Activated CD4-positive, alpha-beta memory T cell treated with anti-CD3 and anti-CD28 coated beads for 36 hours (primary cell): ENCODE results near the gene ZNF543. TPM values are rescaled to one million over a fixed set of nuclear protein-coding genes. Genes with fewer than 3 reads are reported as not detected.
A peak's percentile ranks its signal among the peaks of the same experiment; 100 is the strongest.
"Not testable (repeated sequence)": the region's sequence is repeated elsewhere in the genome, so short reads cannot be mapped to it uniquely, and the experiment has no call there.

ENCODE experiments used
- CTCF ChIA-PET: fragments of 350-600 bp; sonication (Branson Sonifier 250); formaldehyde crosslinking; loops from one replicate; lab custom pipeline; 2021; ENCODE audit warnings: antibody characterized with exemption, inconsistent platforms; lab: Charles Lee
- POLR2A ChIA-PET: fragments of 350-600 bp; sonication (Branson Sonifier 250); formaldehyde crosslinking; loops from one replicate; lab custom pipeline; 2021; ENCODE audit warnings: antibody characterized with exemption; lab: Charles Lee
- DNase-seq: peaks from one replicate; pipeline ENCODE4 v3.0.0-alpha.2; 2020
- H3K27ac Mint-ChIP-seq: one replicate; pipeline ENCODE4 v1.8.0; 2021; ENCODE audit warnings: mixed read lengths
- H3K27me3 Mint-ChIP-seq: one replicate; pipeline ENCODE4 v1.8.0; 2021; ENCODE audit warnings: mixed read lengths
- H3K36me3 Mint-ChIP-seq: one replicate; pipeline ENCODE4 v1.8.0; 2021; ENCODE audit warnings: mixed read lengths
- H3K4me1 Mint-ChIP-seq: one replicate; pipeline ENCODE4 v1.8.0; 2021; ENCODE audit warnings: low read depth, mixed read lengths
- H3K4me3 Mint-ChIP-seq: one replicate; pipeline ENCODE4 v1.8.0; 2021; ENCODE audit warnings: mild to moderate bottlenecking, mixed read lengths
- H3K9me3 Mint-ChIP-seq: one replicate; pipeline ENCODE4 v1.8.0; 2021; ENCODE audit warnings: mixed read lengths
- intact Hi-C: fragments of 100-400 bp; cut with micrococcal nuclease; formaldehyde crosslinking; loops from one replicate; pipeline ENCODE4 v1.15.1; 2023
- total RNA-seq, 2 experiments: library from RNA; stranded (reverse); gene quantifications; one replicate each; pipeline ENCODE4 v1.2.3, GENCODE V29; 2021

ZNF543 gene
- 1 to 10 TPM; 4.0 to 4.3 TPM for total RNA-seq

DNA sequence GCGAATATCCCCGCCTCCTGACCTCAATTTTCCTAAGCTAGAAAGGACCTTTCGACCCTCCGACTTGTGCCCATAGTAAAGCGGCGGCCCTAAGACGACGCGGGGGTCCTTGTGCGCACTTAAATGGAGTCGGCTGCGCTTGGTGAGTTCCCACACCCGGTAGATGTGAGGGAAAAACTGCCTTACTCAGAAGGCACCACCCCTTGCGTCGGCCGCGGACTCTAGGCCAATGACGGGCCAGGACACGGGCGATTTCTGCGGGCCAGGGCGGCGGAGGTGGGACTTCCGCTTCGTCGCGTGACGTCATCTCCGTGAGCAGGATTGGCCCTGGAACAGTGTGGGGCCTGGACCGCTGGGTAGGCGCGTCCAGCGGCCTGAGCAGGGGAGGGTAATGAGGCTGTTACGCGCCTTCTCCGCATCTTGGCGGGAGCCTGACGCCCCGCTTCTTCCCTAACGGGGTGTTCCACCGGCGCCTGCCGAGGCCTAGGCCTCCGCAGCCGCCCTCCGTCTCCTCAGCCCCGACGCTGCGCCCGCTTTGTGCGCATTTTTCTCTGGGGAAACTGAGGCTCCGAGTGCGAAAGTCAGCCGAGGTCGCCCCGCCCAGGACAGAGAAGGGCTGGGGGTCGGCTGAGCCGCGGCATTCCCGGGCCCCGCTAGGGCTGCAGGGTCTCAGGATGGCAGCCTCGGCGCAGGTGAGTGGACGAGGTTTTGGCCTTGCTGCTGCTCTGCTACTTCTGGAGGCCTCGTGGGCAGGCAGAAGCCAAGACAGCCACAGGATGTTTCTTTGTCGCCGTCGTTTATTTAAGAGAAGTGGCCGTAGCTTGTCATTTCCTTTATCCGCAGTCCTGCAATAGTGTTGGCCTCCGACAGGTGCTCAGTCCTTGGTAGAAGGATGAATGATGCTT lies at the start of gene ZNF543:
Gene ZNF543 (plus strand): TSS at position 293 of the 905 bp plus-strand sequence. CDS start 382 bp downstream, at position 675.
- Mint-ChIP-seq H3K4me1 (peaks cover 24% of the 10 kb centered on the region), H3K4me3 (peak within 1 kb of the TSS; percentile 85), H3K9me3 (peaks cover 41% of the 10 kb centered on the region), H3K27ac (peak within 1 kb of the TSS; percentile 83), H3K27me3 (peaks cover 18% of the 10 kb centered on the region), H3K36me3 (peaks cover 46% of the 10 kb centered on the region)
- POLR2A ChIA-PET: no interaction called here
- intact Hi-C loops: loop anchor here (1.0 kb wide), 3 partner anchors 31 to 43 kb away; partner anchors contain the start of genes TRAPPC2B, ZNF304, ZNF460 and ZNF547
- CTCF ChIA-PET: interaction anchor here (0.6 kb wide), 1 partner anchor 835 kb away, joined by 3 read pairs; no protein-coding TSS in a partner anchor
- DNase-seq: peak; percentile 96

DNA sequence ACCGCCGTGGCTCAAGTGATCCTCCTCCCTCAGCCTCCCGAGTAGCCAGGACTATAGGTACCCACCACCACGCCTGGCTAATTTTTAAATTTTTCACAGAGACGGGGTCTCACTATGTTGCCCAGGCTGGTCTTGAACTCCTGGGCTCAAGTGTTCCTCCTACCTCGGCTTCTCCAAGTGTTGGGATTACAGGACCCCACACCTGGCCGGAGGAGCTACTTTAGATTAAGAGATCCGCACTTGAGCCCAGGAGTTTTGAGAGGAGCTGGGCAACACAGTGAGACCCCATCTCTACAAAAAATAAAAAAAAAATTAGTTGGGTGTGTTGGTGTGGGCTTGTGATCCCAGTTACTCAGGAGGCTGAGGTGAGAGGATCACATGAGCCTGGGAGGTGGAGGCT lies 49.0 kb upstream of the ZNF543 start:
- H3K9me3 Mint-ChIP-seq: peaks cover 15% of the 10 kb centered on the region
- no peak for DNase-seq
- no peak overlapping the region for H3K4me3 Mint-ChIP-seq
- ChIA-PET POLR2A (no interaction called here), CTCF (no interaction called here)
- H3K4me1 Mint-ChIP-seq: peaks cover 5% of the 10 kb centered on the region
- H3K27ac Mint-ChIP-seq: no peak overlapping the region
- no peaks in the 10 kb centered on the region for H3K27me3 Mint-ChIP-seq
- H3K36me3 Mint-ChIP-seq: peaks cover 46% of the 10 kb centered on the region
- intact Hi-C loops: no loop called here

DNA sequence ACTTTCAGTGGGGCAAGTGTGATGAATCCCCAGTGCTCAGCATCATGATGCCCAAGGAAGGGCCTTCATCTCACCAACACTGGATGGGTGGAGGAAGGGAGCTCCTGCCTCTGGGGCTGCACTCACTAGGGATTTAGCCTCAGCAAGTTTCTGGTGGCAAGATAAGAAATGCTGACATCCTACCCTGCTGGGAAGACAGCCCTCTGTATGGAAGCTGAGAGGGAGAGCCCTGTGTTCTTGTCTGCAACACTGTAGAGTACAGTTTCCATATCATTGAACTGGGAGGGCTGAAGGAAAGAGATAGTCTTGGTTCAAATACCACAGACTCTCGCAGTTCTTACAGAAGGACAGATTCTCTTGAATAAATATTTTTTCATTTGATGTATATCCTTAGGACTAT lies 47.3 kb upstream of the ZNF543 start:
- Mint-ChIP-seq H3K36me3 (peaks cover 43% of the 10 kb centered on the region), H3K27ac (no peak overlapping the region), H3K4me3 (no peak overlapping the region), H3K9me3 (peaks cover 11% of the 10 kb centered on the region), H3K27me3 (no peaks in the 10 kb centered on the region), H3K4me1 (peaks cover 5% of the 10 kb centered on the region)
- DNase-seq: no peak
- ChIA-PET CTCF (no interaction called here), POLR2A (no interaction called here)
- intact Hi-C loops: no loop called here

DNA sequence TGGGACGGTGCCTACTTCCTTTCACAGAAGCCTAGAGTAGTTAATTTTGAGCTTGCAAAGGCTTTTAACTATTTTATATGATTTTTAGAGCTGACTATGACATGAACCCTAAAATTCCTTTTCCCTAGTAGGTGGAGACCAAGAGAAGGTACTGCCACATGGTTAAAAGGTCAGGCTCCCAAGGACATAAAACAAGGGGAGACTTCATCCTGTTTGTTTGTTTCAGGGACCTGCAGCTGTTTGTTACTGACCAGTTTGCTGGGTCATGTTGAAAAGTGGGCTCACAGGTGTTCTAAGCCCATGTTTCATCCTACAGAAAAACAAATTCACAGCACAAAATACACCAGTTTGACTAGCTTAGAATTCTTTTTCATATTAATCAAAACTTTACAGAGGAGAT lies 43.8 kb upstream of the ZNF543 start:
- H3K27me3 Mint-ChIP-seq: no peaks in the 10 kb centered on the region
- no peak overlapping the region for H3K4me3 Mint-ChIP-seq
- intact Hi-C loops: no loop called here
- no peak for DNase-seq
- peaks cover 5% of the 10 kb centered on the region for H3K4me1 Mint-ChIP-seq
- POLR2A ChIA-PET: no interaction called here
- H3K36me3 Mint-ChIP-seq: peaks cover 42% of the 10 kb centered on the region
- H3K9me3 Mint-ChIP-seq: peaks cover 7% of the 10 kb centered on the region
- CTCF ChIA-PET: no interaction called here
- no peak overlapping the region for H3K27ac Mint-ChIP-seq

DNA sequence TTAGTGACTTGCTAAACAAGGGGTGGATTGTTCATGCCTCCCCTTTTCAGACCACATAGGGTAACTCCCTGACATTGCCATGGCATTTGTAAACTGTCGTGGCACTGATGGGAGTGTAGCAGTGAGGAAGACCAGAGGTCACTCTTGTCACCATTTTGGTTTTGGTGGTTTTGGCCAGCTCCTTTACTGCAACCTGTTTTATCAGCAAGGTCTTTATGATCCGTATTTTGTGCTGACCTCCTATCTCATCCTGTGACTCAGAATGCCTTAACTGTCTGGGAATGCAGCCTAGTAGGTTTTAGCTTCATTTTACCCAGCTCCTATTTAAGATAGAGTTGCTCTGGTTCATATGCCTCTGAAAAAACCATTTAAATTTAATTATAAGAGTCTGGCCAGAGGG lies 41.8 kb upstream of the ZNF543 start:
- CTCF ChIA-PET, H3K9me3 Mint-ChIP-seq, H3K27me3 Mint-ChIP-seq, H3K27ac Mint-ChIP-seq, POLR2A ChIA-PET, H3K4me3 Mint-ChIP-seq, intact Hi-C loops, DNase-seq: not testable (repeated sequence)
- Mint-ChIP-seq H3K4me1 (peaks cover 21% of the 10 kb centered on the region), H3K36me3 (peaks cover 36% of the 10 kb centered on the region)

- Mint-ChIP-seq H3K4me1 (peaks cover 28% of the 10 kb centered on the region), H3K4me3 (no peak overlapping the region), H3K27me3 (no peaks in the 10 kb centered on the region), H3K9me3 (no peaks in the 10 kb centered on the region), H3K27ac (no peak overlapping the region), H3K36me3 (peaks cover 39% of the 10 kb centered on the region)
- intact Hi-C loops: loop anchor here (1.0 to 10.0 kb wide), 11 partner anchors 39 to 905 kb away; partner anchors contain the start of genes TRAPPC2B, ZNF264, ZNF274 and ZNF304
- ChIA-PET CTCF (no interaction called here), POLR2A (no interaction called here)
- peak; percentile 91 for DNase-seq
Measured at GRCh38 chr19:57279418-57280164, 40.7 kb upstream of the ZNF543 start.

GRCh38 chr19:57280165-57280961 lies 39.9 kb upstream of the ZNF543 start, which contains the start of gene ZNF460:
TSS of gene ZNF460 (plus strand) at chr19:57280485. CDS start at chr19:57280807, 322 bp downstream.
- intact Hi-C loops: loop anchor here (1.0 to 10.0 kb wide), 9 partner anchors 40 to 904 kb away; partner anchors contain the start of genes TRAPPC2B, ZNF264, ZNF274 and ZNF329
- ChIA-PET CTCF (no interaction called here), POLR2A (no interaction called here)
- peaks cover 41% of the 10 kb centered on the region for H3K36me3 Mint-ChIP-seq
- no peak within 1 kb of the TSS for H3K4me3 Mint-ChIP-seq
- peak; percentile 98 for DNase-seq
- H3K4me1 Mint-ChIP-seq: peaks cover 33% of the 10 kb centered on the region
- H3K27me3 Mint-ChIP-seq: no peaks in the 10 kb centered on the region
- no peak within 1 kb of the TSS for H3K27ac Mint-ChIP-seq
- peaks cover 4% of the 10 kb centered on the region for H3K9me3 Mint-ChIP-seq

DNA sequence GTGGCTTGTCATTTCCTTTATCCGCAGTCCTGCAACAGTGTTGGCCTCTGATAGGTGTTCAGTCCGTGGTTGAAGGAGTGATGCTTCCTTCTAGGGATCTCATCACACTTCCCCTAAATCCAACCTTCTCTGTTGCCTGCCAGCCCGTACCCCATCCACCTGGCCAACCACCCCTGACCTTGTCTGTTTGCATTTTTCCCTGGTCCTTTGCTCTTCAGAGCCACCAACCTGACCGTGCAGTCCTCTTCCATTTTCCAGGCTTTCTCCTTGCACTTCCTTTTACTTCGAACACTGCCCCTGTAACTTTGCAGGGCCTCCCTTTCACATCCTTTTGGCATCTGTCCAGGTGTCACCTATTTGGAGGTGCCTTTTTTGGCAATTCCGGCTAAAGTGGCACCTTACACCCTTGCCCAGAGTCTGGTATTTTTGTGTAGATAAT lies 39.3 kb upstream of the ZNF543 start:
- peak; percentile 29 for DNase-seq

GRCh38 chr19:57282011-57282643 lies 38.1 kb upstream of the ZNF543 start:
- intact Hi-C loops: loop anchor here (5.0 to 10.0 kb wide), 5 partner anchors 90 to 903 kb away; partner anchors contain the start of genes ZNF264, ZNF274, ZNF329 and ZNF552
- H3K4me3 Mint-ChIP-seq: peak overlapping the region; percentile 75
- H3K27ac Mint-ChIP-seq: peak overlapping the region; percentile 81

More for the DNA sequence above, 39.3 kb upstream of the ZNF543 start:
- peaks cover 7% of the 10 kb centered on the region for H3K9me3 Mint-ChIP-seq
- no peak overlapping the region for H3K27ac Mint-ChIP-seq
- ChIA-PET POLR2A (no interaction called here), CTCF (no interaction called here)
- peaks cover 44% of the 10 kb centered on the region for H3K36me3 Mint-ChIP-seq
- peaks cover 36% of the 10 kb centered on the region for H3K4me1 Mint-ChIP-seq
- no peak overlapping the region for H3K4me3 Mint-ChIP-seq
- H3K27me3 Mint-ChIP-seq: no peaks in the 10 kb centered on the region
- intact Hi-C loops: loop anchor here (1.0 to 10.0 kb wide), 9 partner anchors 39 to 904 kb away; partner anchors contain the start of genes TRAPPC2B, ZNF264, ZNF274 and ZNF329

DNA sequence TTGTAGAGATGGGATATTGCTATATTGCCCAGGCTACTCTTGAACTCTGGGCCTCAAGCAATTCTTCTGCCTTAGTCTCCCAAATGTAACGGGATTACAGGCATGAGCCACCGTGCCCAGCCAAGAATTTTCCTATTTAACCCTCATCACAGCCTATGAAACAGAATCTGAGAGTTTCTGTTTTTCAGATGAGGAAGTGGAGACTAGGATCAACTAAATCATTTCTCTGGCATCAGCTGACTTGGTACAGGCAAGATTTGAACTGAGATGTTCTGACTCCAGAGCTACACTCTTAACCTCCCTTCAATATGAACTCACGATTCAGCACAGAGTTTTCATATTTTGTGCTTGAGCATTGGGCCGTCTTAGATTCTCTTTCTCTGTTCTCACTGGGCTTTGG lies 31.9 kb upstream of the ZNF543 start:
- intact Hi-C loops: loop anchor here (10.0 kb wide), 1 partner anchor 896 kb away; the partner anchor contains the start of gene ZNF274
- Mint-ChIP-seq H3K4me1 (peaks cover 20% of the 10 kb centered on the region), H3K27ac (no peak overlapping the region), H3K9me3 (peaks cover 57% of the 10 kb centered on the region), H3K27me3 (no peaks in the 10 kb centered on the region), H3K4me3 (no peak overlapping the region), H3K36me3 (peaks cover 89% of the 10 kb centered on the region)
- DNase-seq: no peak
- ChIA-PET POLR2A (no interaction called here), CTCF (no interaction called here)

More at GRCh38 chr19:57282011-57282643, 38.1 kb upstream of the ZNF543 start:
- CTCF ChIA-PET: no interaction called here
- no peaks in the 10 kb centered on the region for H3K27me3 Mint-ChIP-seq
- H3K4me1 Mint-ChIP-seq: peaks cover 38% of the 10 kb centered on the region
- peak; percentile 56 for DNase-seq
- peaks cover 10% of the 10 kb centered on the region for H3K9me3 Mint-ChIP-seq
- peaks cover 55% of the 10 kb centered on the region for H3K36me3 Mint-ChIP-seq
- POLR2A ChIA-PET: no interaction called here

- DNase-seq: no peak
- Mint-ChIP-seq H3K9me3 (peaks cover 75% of the 10 kb centered on the region), H3K27me3 (no peaks in the 10 kb centered on the region), H3K36me3 (peaks cover 93% of the 10 kb centered on the region), H3K4me1 (peaks cover 7% of the 10 kb centered on the region), H3K27ac (no peak overlapping the region), H3K4me3 (no peak overlapping the region)
- ChIA-PET POLR2A (no interaction called here), CTCF (no interaction called here)
- intact Hi-C loops: no loop called here
Measured at GRCh38 chr19:57290970-57291369, 29.3 kb upstream of the ZNF543 start.
